NK-92 treated with Interleukin-12 subunit alpha and Interleukin-12 subunit beta, amount 100 ng/mL, for 24 hours (cell line): ENCODE data around the gene PRPF4.
"Not testable (repeated sequence)": the region's sequence is repeated elsewhere in the genome, so short reads cannot be mapped to it uniquely, and the experiment has no call there.

ENCODE experiments used
- DNase-seq: peaks from one replicate; lab custom pipeline; 2025; lab: John Stamatoyannopoulos, UW

PRPF4 gene

GRCh38 chr9:113267911-113268566, 7.4 kb upstream of the PRPF4 start:
- DNase-seq, result no peak

- DNase-seq, result no peak
Observed at GRCh38 chr9:113269355-113269754, 6.1 kb upstream of the PRPF4 start.

DNA sequence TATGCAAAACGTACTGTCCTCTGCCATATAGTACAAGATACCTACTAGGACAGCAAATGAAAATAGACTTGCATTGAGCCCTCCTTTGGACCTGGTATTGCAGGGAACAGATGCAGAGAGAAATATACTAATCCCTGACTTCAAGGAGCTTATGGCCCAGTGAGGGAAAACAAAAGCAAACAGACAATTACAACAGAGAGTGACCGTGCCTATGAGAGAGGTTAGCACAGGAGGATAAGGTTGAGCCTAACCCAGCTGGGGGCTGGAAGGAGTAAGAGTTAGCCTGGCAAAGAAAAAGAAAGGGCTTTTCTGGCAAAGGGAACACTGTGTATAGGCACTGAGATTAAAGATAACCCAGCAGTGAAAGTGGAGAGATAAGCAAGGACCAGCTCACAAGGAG, 5.6 kb upstream of the PRPF4 start:
- DNase-seq, result no peak

DNA sequence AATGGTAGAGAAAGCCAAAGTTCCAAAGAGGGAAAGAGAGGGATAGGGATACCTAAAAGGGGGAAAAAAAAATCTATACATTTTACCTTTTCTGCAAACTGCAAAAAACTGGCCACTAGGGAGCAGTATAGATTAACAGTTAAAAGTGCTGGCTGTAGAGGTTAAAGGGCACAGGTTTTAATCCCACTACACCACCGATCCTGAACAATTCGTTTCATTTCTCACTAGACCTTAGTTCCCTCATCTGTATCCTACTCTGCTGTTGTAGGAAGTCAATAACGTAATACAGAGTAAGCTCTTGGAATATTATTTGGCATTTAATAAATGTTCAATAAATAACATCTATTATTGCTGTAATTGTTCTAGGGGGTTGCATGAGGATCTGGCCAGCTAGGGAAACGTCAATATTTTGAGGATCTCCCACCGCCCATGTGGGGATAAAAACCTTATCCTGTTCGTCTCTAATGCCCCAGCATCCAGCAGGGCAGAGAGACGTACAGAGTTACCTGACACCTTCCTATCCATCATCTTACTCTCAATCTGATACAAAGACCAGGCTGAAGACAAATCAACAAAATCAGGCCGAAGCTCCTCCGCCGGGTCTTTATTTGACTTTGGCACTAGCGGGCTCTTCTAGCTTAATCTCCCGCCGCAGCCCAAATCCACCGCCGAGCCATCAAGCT, 843 bp upstream of the PRPF4 start:
- no peak for DNase-seq

DNA sequence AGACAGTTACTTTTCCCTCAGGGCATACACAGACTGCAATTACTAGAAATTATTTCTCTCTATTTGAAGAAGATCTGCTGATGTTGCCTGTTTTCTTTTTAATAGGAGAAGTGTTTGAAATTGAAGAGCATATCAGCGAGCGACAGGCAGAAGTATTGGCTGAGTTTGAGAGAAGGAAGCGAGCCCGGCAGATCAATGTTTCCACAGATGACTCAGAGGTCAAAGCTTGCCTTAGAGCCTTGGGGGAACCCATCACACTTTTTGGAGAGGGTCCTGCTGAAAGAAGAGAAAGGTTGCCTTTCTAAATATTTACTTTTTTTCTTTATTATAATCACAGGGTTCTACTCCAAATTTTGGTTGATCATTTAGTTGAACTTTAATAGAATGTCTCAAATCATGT, 3.4 kb downstream of the PRPF4 start:
- DNase-seq, result no peak

DNA sequence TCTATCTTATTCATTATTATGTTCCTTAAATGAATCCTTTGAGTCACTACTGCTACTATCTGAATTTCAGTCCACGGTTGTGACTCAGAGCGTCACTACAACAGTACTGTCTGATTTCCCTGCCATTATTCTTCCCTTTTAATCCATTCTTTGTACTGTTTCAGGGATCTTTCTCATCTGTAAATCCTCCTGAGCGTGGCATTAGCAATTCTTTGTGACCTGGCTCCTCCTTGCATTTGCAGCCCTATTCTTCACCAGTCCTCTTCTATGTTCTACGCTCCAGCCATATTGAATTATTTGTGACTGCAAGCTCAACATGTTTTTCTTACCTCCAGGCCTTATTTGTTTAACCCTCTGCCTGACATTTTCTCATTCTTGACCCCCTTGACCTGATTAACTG, 5.9 kb downstream of the PRPF4 start:
- no peak for DNase-seq

DNA sequence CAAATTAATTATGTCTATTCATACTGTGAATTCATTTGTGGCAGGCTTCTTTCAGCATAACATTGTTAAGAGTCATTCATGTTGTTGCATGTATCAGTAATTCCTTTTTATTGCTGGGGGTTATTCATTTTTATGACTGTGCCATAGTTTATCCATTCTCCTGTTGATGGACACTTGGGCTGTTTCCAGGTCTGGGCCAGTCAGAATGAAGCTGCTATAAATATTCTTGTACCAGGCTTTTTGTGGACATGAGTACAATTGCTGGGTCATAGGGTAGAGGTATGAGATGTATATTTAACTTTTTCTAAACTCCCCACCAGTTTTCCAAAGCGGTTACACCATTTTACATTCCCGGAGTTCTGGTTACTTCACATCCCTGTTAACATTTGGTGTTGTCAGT, 13.6 kb downstream of the PRPF4 start:
- no peak for DNase-seq

GRCh38 chr9:113290052-113290607, 14.7 kb downstream of the PRPF4 start:
- no peak for DNase-seq

DNA sequence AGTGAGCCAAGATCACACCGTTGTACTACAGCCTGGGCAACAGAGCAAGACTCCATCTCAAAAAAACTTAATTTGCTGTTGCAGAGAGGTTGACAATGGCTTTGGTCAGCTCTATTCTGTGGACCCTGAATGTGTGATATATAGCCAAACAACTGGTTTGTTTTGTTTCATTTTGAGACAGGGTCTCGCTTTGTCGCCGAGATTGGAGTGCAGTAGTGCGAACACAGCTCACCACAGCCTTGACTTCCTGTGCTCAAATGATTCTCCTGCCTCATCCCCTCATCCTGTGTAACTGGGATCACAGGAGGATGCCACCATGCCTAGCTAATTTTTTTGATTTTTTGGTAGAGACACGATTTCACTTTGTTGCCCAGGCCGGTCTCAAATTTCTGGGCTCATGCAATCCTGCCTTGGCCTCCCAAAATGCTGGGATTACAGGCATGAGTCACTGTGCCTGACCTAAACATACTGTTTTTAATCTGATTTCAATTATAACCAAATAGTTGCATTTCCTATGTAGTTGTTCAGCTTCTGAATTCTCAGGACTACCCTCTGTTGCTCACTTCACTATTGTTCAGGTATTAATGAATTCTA, 17.9 kb downstream of the PRPF4 start:
- no peak for DNase-seq

DNA sequence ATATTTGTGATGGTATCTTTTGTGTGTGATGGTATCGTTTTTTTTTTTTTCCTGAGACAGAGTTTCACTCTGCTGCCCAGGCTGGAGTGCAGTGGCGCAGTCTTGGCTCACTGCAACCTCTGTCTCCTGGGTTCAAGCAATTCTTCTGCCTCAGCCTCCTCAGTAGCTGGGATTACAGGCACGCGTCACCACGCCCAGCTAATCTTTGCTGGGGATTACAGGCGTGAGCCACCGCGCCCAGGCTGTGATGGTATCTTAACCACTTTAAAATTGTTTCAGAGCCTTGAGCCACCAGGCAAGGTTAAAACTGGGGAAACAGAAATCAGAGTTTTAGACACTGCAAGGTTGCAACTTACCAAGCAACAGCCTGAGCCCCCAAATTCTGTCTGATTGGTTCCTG, 20.8 kb downstream of the PRPF4 start:
- not testable (repeated sequence) for DNase-seq

- DNase-seq, result no peak
Observed at GRCh38 chr9:113296796-113297558, 21.5 kb downstream of the PRPF4 start.

GRCh38 chr9:113298311-113298710, 22.9 kb downstream of the PRPF4 start:
- DNase-seq, result no peak

DNA sequence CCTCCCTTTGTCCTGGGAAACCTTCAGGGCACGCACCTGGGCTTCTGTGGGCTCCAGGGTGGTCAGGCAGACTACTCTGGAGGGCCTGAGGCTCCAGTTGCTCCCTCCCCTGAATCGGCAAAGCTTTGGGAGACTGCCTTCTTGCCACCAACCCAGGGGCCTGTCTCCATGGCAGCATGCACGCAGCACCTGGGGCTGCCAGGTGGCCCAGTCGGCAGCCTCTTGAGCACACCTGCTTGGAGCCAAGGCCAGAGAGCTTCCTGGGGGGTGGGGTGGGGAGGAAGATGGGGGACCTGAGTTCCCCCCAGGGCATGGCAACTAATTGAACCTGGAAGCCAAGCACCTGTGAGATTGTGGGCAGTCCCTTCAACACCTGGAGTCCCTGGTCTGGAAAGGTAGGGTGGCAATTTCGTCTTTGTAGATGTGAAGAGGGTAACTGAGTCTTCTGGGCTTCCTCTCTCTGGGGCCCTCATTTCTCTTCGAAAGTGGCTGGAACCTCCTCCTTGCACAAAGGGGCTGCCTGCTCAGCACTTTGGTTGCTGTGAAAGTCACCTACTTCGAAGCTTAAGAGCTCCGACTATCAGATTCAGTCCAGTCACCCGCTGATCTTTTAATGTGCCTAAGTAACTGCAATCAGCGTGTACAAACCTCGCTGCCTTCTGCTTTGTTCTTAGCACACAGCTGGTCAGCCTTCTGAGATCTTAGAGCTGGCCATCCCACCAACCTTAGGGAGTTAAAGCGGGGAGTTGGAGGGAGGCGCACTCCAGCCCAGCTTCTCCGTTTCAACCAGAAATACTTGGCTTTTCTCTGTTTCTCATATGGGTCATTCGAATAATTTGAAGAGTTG, 23.7 kb downstream of the PRPF4 start:
- no peak for DNase-seq

GRCh38 chr9:113299800-113300292, 24.4 kb downstream of the PRPF4 start:
- DNase-seq, result no peak

DNA sequence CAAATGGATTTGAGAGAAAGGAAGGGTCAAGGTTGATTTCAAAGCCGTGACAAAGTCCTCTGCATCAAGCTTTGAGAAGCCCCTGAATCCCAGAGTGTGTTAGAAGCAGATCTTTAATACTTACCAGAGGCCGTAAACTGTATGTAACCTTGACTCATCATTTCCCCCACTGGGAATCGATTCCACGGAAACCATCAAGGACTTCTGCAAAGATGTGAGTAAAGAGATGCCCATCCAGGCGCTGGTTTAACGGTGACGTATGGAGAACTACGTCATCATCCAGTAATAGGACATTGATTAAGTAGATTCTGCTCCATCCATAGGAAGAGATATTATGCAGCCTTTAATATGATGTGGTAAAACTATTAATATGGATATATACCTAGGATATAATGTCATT, 26.1 kb downstream of the PRPF4 start:
- DNase-seq, result no peak

DNA sequence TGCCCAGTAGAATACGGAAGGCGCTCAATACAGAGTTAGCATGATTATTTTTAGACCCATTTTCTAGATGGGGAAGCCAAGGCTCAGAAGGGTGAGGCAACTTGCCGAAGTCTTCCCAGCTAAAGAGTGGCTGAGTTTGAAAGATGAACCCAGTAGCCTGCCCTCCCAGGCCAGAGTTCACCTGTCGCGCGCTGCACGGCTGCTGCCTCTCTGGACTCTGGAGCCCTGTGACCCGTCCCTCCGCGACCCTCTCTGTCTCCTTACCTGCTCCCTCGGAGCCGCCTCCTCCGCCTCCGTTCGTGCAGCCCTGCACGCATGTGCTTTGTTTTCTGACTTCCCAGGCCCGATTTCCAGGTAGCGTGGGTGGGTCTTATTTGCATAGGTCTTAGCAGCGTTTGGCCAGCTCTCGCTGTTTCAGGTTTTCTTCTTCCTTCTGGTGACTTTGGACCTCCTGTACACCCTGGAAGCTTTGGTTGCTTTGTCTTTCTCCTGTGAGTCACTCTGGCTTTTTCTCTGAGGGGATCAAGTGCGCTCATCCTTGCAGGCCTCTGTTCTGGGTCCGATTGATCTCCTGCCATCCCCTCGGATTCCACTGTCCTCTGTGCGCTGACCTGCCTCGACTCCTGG, 27.4 kb downstream of the PRPF4 start, which contains the start of gene RNF183:
Gene RNF183, minus strand, starts transcription at position 585 of the 627 bp plus-strand sequence. CDS start 5,192 bp downstream, outside the sequence.
- no peak for DNase-seq

DNA sequence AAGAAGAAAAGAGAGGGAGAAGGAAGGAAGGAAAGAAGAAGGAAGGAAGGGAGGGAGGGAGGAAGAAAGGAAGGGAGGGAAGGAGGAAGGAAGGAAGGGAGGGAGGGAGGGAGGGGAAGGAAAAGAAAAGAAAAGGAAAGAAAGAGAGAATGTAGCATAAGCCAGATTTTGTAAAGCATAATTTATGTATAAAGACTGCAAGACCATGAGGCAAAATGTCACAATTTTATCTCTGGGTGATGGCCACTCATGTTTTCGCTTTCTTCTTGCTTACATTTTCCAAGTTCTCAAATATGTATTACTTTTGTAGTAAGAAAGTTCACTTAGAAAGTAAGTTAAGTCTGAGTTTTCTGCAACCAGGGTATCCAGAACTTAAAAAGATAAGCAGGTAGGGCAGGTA, 31.1 kb downstream of the PRPF4 start:
- DNase-seq, result no peak

DNA sequence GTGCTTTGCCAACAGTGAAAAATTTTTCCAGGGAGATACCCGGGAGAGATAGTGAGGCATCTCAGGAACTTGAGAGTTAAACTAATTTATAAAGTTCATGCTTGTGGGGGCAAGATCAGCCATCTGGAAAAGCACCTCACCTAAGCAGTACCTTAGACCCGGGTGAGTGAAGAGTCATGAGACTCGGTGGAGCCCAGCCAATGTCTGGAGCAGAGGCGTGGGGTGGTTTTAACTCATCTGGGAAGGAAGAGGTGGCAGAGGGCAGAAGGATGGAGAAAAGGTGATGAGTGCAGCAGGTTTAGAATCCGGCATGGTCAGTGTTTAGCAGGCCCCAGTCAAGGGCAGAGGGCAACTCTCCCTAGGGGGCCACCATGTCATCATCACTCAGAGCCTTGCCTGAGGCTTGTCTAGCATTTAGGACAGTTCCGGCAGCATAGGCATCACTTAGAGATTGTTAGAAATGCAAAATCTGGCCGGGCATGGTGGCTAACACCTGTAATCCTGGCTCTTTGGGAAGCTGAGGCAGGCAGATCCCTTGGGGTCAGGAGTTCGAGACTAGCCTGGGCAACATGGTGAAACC, 32.0 kb downstream of the PRPF4 start:
- no peak for DNase-seq

DNA sequence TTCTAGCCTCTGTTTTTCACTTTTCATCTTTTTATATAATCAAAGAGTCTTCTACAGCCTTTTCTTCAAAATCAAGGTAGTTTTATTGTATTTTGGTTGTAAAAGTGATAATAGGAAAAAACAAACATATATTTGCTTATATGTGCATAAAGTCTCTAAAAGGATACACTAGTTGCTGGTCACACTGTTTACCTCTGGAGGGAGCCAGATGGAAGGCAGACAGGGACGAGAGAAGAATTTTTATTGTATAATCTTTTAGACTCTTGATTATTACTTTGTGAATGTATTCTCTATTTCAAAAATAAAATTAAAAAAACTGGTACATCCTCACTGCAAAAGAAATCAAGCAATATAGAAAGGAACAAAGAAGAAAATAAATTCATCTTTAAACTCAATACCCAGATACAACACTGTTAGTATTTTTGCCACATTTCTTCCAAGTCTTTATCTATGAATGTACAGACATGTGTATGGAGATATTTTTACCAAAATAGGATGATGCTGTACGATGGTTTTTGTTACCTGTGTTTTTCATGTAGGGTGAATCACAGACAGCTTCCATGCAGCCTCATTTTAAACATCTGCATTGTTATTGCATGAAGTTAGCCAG, 33.9 kb downstream of the PRPF4 start:
- no peak for DNase-seq

- no peak for DNase-seq
Observed at GRCh38 chr9:113310538-113310937, 35.1 kb downstream of the PRPF4 start.
